Ovary (tissue), 9 donors: ENCODE measurements around the gene TM4SF4. TPM values are rescaled to one million over a fixed set of nuclear protein-coding genes. Genes with fewer than 3 reads are reported as not detected.

ENCODE experiments used
- DNase-seq, 5 donors: peaks; one replicate each; pipeline ENCODE4 v3.0.0-alpha.2; 2019 to 2020
- H3K27ac ChIP-seq, 2 donors: fragments of 200-600 bp; one replicate each; pipeline versions ENCODE4 v1.5.1 to v1.8.0; 2019 to 2022
- H3K27me3 ChIP-seq: fragments of 200-600 bp; one replicate; pipeline ENCODE4 v1.8.0; 2022
- H3K36me3 ChIP-seq: fragments of 200-600 bp; sonication (generic); one replicate; pipeline ENCODE4 v1.5.1; 2019
- H3K4me1 ChIP-seq: one replicate; pipeline ENCODE4 v1.8.1; 2013; ENCODE audit warnings: mild to moderate bottlenecking, moderate library complexity; ENCODE audit not compliant: insufficient read depth
- H3K4me3 ChIP-seq: fragments of 200-600 bp; sonication (generic); one replicate; pipeline ENCODE4 v1.5.1; 2017
- H3K9me3 ChIP-seq, 2 donors: fragments of 200-600 bp in 1 of 2; sonication (generic) in 1 of 2; one replicate each; pipeline versions ENCODE4 v1.5.1 to v1.8.1; 2013 to 2019; ENCODE audit warnings: mild to moderate bottlenecking in 1 of 2, moderate library complexity in 1 of 2
- EP300 ChIP-seq: sonication (generic); formaldehyde crosslinking; IDR thresholded peaks from one replicate; pipeline ENCODE4 v1.6.1; 2017; ENCODE audit warnings: antibody characterized with exemption
- POLR2A ChIP-seq: fragments of 450-650 bp; IDR thresholded peaks from one replicate; pipeline ENCODE4 v1.6.1; 2017; ENCODE audit warnings: antibody characterized with exemption, mild to moderate bottlenecking, moderate library complexity
- WGBS, 3 donors: extraction: QIAGEN DNeasy Blood & Tissue Kit in 1 of 3; methylation state at CpG; one replicate each; pipeline versions ENCODE4 v1.1.5 to v1.1.7; 2013 to 2017; 5-methylcytosine and 5-hydroxymethylcytosine counted together
- intact Hi-C, 4 donors: fragments of 100-400 bp; cut with DNase I; formaldehyde crosslinking; loops; one replicate each; pipeline versions ENCODE4 v1.11.0 to v1.15.1; 2022 to 2023
- polyA plus RNA-seq, 2 donors: library from polyadenylated mRNA; stranded (reverse); fragments of 200-250 nt in 1 of 2; fragments of 350-450 nt in 1 of 2; fragmentation: Illumina TruSeq in 1 of 2; extraction: RNeasy Lipid Tissue Mini Kit (QIAGEN cat#74804) in 1 of 2; gene quantifications; one replicate each; pipeline ENCODE4 v1.2.3, GENCODE V29; 2013 to 2014
- total RNA-seq, 7 donors: library from RNA; depleted of rRNA in 2 of 7; stranded (reverse); fragments of >200 nt in 2 of 7; fragmentation: NEBNext Ultra II Directional in 3 of 7; extraction: Animal tissue kit (Norgen Biotek cat#: 25700) in 3 of 7; gene quantifications; one replicate each; pipeline versions ENCODE4 v1.1.0 to v1.2.4, GENCODE V29; 2016 to 2023
- TF ChIP-seq, protein P1 (sequence below), 3 donors: fragments of 450-650 bp in 2 of 3; fragments of 200-600 bp in 1 of 3; IDR thresholded peaks; one replicate each; pipeline versions ENCODE4 v1.5.1 to v1.8.0; 2016 to 2022; ENCODE audit warnings: antibody characterized with exemption in 3 of 3, mild to moderate bottlenecking in 1 of 3
- donor health status: DM: no; HTN: no; CAD: no; lungs with moderate emphysema.
- donor health status: DM: no; HTN: no; CAD: no.
- donor health status: Bipolar disorder and iron deficiency.
- donor health status: DM: yes; HTN: yes; CAD: no.
- donor health status: DM: no; HTN: no; CAD: no.
- donor health status: DM: yes; HTN: yes; CAD: no.

The TM4SF4 gene
- total and polyA plus RNA-seq, 9 donors = 0.10 to 6.9 (median 4.5) TPM; not detected in 4

DNA sequence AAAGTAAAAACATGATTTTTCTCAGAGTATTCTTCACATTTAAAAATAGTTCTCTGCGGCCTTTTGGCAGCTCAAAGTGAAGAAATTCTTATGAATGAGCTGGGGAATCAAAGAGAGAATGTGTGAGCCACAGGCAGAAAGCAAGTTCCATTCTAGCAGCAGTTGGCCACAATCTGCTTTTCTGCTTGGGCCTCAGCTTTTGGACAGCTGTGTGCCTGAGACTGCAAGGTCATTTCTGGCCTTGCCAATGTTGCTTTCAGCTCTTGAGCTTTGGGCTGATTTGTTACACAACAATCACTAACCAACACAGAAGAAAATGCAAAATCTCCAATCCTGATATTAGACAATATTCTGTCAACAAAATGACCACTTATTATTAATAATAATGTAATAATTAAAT, 14.4 kb upstream of the TM4SF4 start:
- DNase-seq = peak in 4 of 5 donors; percentile 31 to 59 (median 40)
- H3K27ac ChIP-seq = peak overlapping the region in 1 of 2 donors; percentile 13
- intact Hi-C loops = loop anchor here in 1 of 4 donors (10.0 kb wide), 1 partner anchor 495 kb away; no protein-coding TSS in a partner anchor

DNA sequence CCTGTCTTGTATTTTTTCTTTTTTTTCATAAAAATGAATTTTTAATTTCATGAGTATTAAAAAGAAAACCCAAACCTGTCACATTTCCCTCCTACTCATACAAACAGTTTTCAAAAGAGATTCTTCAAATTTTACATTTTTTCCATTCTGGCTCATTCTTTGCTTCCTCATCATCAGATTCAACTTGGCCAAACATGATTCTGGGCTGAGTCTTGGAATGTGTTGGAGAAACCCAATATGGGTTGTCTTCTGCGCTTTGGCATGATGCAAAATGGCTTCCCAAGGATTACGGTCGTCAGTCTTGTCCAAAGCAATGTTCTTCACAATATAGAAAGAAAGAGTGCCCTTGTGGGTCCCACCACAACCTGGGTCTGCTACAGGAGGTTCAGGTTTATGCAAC, 12.4 kb upstream of the TM4SF4 start:
- Histone ChIP-seq H3K27me3 (no peaks in the 10 kb centered on the region), H3K27ac (no peak overlapping the region), H3K9me3 (no peaks in the 10 kb centered on the region), H3K4me1 (peaks cover 4% of the 10 kb centered on the region), H3K36me3 (no peaks in the 10 kb centered on the region), H3K4me3 (no peak overlapping the region)
- intact Hi-C loops = loop anchor here in 1 of 4 donors (10.0 kb wide), 1 partner anchor 497 kb away; no protein-coding TSS in a partner anchor
- TF ChIP-seq POLR2A (no peak), EP300 (no peak)
- DNase-seq = no peak
- 89 to 98% (median 97%) methylated on average over 3 of the region's 3 CpGs for WGBS, 3 donors

More for the DNA sequence above, 14.4 kb upstream of the TM4SF4 start:
- Histone ChIP-seq H3K4me1 (no peaks in the 10 kb centered on the region), H3K4me3 (no peak overlapping the region), H3K36me3 (no peaks in the 10 kb centered on the region), H3K9me3 (no peaks in the 10 kb centered on the region), H3K27me3 (no peaks in the 10 kb centered on the region)
- WGBS, 3 donors = 12 to 17% (median 17%) methylated on average over 1 of the region's 1 CpG
- TF ChIP-seq, protein P1, sequence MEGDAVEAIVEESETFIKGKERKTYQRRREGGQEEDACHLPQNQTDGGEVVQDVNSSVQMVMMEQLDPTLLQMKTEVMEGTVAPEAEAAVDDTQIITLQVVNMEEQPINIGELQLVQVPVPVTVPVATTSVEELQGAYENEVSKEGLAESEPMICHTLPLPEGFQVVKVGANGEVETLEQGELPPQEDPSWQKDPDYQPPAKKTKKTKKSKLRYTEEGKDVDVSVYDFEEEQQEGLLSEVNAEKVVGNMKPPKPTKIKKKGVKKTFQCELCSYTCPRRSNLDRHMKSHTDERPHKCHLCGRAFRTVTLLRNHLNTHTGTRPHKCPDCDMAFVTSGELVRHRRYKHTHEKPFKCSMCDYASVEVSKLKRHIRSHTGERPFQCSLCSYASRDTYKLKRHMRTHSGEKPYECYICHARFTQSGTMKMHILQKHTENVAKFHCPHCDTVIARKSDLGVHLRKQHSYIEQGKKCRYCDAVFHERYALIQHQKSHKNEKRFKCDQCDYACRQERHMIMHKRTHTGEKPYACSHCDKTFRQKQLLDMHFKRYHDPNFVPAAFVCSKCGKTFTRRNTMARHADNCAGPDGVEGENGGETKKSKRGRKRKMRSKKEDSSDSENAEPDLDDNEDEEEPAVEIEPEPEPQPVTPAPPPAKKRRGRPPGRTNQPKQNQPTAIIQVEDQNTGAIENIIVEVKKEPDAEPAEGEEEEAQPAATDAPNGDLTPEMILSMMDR (IDR thresholded peaks at IDR 0.05) = no peak

DNA sequence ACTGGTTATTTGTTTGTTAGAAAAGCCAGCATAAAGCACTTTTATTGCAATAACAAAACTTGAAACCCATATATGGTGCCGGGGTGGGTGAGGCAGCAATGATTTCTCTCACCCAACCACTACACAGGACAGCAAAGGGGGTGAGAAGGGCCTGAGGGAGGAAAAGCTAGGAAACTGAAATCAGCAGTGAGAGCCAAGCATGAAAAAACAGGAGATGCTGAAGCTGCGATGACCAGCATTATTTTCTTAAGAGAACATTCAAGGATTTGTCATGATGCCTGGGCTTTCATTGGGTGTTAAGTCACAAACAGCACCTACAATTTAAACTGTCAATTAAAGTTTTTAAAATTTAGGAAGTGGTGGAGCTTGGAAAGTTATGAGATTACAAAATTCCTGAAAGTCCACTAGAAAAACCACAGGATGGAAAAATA, 11.9 kb upstream of the TM4SF4 start:
- TF ChIP-seq EP300 = no peak
- TF ChIP-seq, protein P1 (IDR thresholded peaks at IDR 0.05) = no peak
- no peak for TF ChIP-seq POLR2A
- H3K36me3 ChIP-seq = no peaks in the 10 kb centered on the region
- intact Hi-C loops = loop anchor here in 1 of 4 donors (10.0 kb wide), 1 partner anchor 498 kb away; no protein-coding TSS in a partner anchor
- H3K27me3 ChIP-seq = no peaks in the 10 kb centered on the region
- H3K4me3 ChIP-seq = no peak overlapping the region
- H3K4me1 ChIP-seq = peaks cover 4% of the 10 kb centered on the region
- no peak for DNase-seq
- WGBS, 3 donors = 60 to 68% (median 63%) methylated on average over 2 of the region's 2 CpGs
- H3K27ac ChIP-seq = no peak overlapping the region
- no peaks in the 10 kb centered on the region for H3K9me3 ChIP-seq

DNA sequence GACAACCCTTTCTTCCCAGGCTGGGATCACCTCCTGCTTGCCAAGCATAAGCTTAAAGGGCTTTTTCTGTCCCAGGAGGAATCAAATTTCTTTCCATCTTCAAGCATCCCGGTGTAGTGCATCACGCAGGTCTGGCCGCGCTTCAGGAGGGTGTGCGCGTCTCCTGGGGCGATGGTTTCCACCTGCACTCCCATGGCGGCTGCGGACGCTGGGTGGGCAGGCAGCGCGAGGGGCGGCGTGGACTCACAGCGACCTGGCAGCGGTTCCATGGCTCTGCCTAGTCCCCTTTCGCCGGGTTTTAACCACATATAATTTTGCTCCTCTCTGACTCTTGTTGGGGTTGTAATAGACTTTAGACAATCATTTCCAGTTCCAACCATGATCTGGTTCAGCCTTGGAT, 10.6 kb upstream of the TM4SF4 start:
- TF ChIP-seq EP300 (no peak), POLR2A (no peak)
- TF ChIP-seq, protein P1 (IDR thresholded peaks at IDR 0.05) = no peak
- 96 to 98% (median 97%) methylated on average over 18 of the region's 18 CpGs for WGBS, 3 donors
- intact Hi-C loops = loop anchor here in 1 of 4 donors (10.0 kb wide), 1 partner anchor 499 kb away; no protein-coding TSS in a partner anchor
- no peak overlapping the region for H3K4me3 ChIP-seq
- H3K27ac ChIP-seq = no peak overlapping the region
- H3K27me3 ChIP-seq = no peaks in the 10 kb centered on the region
- H3K9me3 ChIP-seq = no peaks in the 10 kb centered on the region
- H3K4me1 ChIP-seq = peaks cover 4% of the 10 kb centered on the region
- H3K36me3 ChIP-seq = no peaks in the 10 kb centered on the region
- DNase-seq = no peak

DNA sequence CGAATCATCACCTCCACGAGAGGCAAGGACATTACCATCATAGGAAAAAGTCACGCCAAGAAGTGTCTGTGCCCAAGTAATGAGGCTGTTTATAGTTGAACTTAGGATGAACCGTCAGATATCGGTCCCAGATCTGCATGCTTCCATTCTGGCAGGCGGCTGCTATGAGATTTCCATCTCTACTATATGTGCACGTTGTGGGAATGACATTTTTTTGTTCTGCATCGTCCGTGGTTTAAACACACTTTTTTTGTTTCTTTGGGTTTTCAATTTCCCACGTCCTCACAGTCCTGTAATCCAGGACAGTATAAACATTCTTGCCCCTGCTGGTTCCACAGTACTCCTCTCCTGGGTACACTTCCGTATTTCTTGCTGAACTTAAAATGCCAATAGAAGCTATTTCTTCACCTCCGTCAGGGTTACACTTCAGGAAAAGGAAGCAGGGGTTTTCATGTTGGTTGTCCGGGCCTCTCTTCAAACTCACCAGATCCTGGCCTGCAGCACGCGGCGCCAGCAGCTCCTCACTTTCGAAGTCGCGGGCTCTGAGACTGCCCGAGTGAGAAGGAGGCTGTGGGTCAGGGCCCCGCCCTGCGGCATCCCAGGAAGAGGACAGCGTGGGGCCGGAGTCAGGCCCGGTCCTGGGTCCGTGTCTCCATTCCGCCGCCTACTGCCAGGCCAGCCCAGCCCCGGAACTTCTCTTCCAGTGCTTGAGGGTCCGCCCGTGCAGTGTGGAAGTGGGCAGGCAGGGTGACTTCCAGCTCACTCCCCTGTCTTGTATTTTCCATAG, 9.8 kb upstream of the TM4SF4 start:
- peaks cover 4% of the 10 kb centered on the region for H3K4me1 ChIP-seq
- no peaks in the 10 kb centered on the region for H3K36me3 ChIP-seq
- H3K27ac ChIP-seq = no peak overlapping the region
- H3K4me3 ChIP-seq = no peak overlapping the region
- intact Hi-C loops = loop anchor here in 1 of 4 donors (10.0 kb wide), 1 partner anchor 500 kb away; no protein-coding TSS in a partner anchor
- no peak for DNase-seq
- WGBS, 3 donors = 92 to 96% (median 94%) methylated on average over 31 of the region's 31 CpGs
- H3K9me3 ChIP-seq = no peaks in the 10 kb centered on the region
- H3K27me3 ChIP-seq = no peaks in the 10 kb centered on the region
- TF ChIP-seq POLR2A (no peak), EP300 (no peak)
- TF ChIP-seq, protein P1 (IDR thresholded peaks at IDR 0.05) = no peak
